ENCODE data around the gene NRIP1.
A peak's percentile ranks its signal among the peaks of the same experiment; 100 is the strongest.

Gene NRIP1, protein sequence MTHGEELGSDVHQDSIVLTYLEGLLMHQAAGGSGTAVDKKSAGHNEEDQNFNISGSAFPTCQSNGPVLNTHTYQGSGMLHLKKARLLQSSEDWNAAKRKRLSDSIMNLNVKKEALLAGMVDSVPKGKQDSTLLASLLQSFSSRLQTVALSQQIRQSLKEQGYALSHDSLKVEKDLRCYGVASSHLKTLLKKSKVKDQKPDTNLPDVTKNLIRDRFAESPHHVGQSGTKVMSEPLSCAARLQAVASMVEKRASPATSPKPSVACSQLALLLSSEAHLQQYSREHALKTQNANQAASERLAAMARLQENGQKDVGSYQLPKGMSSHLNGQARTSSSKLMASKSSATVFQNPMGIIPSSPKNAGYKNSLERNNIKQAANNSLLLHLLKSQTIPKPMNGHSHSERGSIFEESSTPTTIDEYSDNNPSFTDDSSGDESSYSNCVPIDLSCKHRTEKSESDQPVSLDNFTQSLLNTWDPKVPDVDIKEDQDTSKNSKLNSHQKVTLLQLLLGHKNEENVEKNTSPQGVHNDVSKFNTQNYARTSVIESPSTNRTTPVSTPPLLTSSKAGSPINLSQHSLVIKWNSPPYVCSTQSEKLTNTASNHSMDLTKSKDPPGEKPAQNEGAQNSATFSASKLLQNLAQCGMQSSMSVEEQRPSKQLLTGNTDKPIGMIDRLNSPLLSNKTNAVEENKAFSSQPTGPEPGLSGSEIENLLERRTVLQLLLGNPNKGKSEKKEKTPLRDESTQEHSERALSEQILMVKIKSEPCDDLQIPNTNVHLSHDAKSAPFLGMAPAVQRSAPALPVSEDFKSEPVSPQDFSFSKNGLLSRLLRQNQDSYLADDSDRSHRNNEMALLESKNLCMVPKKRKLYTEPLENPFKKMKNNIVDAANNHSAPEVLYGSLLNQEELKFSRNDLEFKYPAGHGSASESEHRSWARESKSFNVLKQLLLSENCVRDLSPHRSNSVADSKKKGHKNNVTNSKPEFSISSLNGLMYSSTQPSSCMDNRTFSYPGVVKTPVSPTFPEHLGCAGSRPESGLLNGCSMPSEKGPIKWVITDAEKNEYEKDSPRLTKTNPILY (N-terminal part only)

GRCh38 chr21:15064576-15065391 is at the start of gene NRIP1:
NRIP1 (minus strand) TSS chr21:15065000; CDS start chr21:14968192, 96,808 bp downstream.
- peak; percentile 47 for DNase-seq

- DNase-seq, result no peak
Measured at GRCh38 chr21:15112858-15113257, 48.1 kb upstream of the NRIP1 start.

DNA sequence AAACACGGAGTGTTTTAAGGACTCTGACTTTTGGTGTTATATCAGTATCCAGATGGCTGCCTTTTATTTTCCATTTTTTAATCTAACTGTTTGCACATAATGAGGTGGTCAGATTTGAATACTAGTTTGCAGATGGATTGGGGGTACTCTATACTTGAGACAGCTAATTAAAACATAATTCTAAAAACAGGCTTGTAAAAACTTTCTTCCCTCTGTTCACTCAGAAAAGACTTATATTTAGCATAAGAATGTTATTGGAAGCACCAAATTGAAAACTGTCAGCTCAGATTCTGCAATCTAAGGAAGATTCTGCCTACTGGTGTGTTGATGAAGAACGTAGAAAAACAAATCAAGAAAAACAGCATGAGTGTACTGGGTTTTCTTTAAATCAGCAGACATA is 44.0 kb upstream of the NRIP1 start:
- DNase-seq, result no peak

GRCh38 chr21:15104470-15104869 is 39.7 kb upstream of the NRIP1 start:
- DNase-seq, result no peak

DNA sequence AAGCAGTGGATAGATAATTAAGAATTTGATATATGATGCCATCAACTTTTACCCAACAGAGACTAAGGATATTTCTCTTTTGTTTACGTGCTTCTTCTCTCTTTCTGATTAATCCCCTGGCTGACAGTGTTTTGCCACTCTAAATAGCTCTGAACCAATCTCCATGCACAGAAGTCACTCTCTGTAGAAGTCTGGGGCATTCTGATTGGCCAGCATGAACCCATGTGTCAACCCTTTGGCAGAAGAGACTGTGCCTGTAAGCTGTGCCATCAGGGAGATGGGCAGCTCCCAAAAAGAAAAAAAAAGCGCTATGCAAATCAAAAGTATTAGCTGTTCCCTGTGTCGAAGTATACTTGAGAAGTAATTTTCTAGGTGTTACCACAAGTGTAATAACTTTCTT is 34.1 kb upstream of the NRIP1 start:
- DNase-seq, result no peak

- no peak for DNase-seq
Measured at GRCh38 chr21:15098181-15098580, 33.4 kb upstream of the NRIP1 start.

- DNase-seq, result no peak
Measured at GRCh38 chr21:15097580-15097979, 32.8 kb upstream of the NRIP1 start.

GRCh38 chr21:15096146-15096545 is 31.3 kb upstream of the NRIP1 start:
- DNase-seq, result no peak

GRCh38 chr21:15095326-15095725 is 30.5 kb upstream of the NRIP1 start:
- DNase-seq, result no peak

GRCh38 chr21:15094706-15095105 is 29.9 kb upstream of the NRIP1 start:
- DNase-seq, result no peak

DNA sequence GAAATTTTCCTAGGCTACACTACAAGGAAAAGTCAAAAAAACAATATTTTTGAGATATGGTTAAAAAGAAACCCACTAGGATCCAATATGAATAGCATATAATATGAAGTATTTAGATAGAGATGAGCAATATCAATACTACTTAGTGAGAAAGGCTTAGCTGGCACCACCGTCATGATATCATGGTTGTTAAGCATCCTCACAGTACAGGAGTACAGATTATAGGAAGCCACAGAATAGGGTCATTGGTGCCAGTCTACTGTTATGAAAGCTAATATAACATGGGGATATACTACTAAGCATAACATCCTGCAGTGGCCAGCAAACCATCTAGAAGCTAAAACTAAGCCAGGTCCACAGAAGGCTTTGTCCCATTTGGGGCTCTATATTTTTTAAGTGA is 28.4 kb upstream of the NRIP1 start:
- DNase-seq, result no peak

DNA sequence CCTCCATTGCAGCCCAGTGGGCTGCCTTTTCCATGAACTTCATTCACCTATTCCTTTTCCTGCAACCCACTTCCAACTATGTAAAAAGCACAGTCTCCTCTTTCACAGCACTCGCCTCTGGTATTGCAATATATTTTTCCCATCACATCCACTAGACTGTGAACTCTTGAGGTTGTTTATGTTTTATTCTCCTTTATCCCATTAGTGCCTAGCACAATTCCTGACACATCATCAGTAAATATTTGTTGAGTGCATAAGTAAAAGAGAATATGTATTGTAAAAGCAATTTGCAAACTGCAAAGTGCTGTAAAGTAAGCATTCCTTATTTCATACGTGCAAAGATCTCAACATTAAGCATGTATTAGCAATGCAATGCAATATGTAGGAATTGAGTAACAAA is 27.9 kb upstream of the NRIP1 start:
- DNase-seq, result no peak

- no peak for DNase-seq
Measured at GRCh38 chr21:15090390-15090789, 25.6 kb upstream of the NRIP1 start.

DNA sequence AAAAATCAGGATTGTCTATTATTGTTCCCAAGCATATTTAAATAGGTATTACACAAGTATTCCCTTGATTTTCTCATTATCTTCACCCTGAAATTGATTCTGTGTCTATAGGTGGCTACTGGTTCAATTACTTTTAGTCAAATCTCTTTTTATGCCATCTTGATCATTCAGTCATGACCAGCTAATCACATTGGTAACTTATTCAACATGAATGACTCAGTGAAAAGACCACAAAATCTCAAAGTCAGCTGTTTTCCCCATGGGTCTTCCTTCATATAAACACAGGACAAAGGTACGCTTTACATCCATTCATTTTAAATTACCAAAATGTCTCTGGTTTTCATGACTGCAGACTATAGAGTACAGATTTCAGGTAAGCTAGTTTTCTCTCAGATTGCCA is 23.7 kb upstream of the NRIP1 start:
- DNase-seq, result no peak

GRCh38 chr21:15084668-15085067 is 19.9 kb upstream of the NRIP1 start:
- no peak for DNase-seq

- DNase-seq, result no peak
Measured at GRCh38 chr21:15080526-15080925, 15.7 kb upstream of the NRIP1 start.

GRCh38 chr21:15079269-15079668 is 14.5 kb upstream of the NRIP1 start:
- no peak for DNase-seq

GRCh38 chr21:15078180-15078579 is 13.4 kb upstream of the NRIP1 start:
- no peak for DNase-seq

DNA sequence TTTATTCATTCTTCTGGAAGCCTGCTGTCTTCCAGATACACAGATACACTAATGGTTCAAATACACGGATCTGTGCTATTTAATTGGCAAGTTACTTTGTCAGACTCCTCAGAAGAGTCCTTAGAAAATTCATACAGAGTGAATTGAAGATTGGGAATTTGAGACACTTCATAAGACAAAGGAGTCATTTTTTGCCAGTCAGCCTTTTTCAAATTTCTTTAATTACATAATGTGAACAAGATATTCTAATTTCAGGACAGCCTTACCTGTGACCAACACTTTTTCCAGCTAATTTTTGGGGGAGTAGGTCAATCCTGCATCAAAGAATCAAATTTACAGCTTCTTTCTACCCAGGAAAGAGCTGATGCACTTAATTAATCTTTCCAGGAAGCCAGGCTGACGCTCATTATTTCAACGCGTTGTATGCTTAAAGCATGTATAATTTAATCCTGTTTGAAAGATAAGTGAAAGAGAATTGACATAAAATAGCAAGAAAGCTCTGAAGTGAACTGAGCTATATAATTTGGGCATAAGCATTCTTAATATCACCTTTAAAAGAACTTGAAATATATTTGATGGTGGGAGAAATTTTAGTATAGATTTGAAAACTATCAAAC is 12.8 kb upstream of the NRIP1 start:
- no peak for DNase-seq

GRCh38 chr21:15076730-15077129 is 11.9 kb upstream of the NRIP1 start:
- no peak for DNase-seq

GRCh38 chr21:15071009-15071408 is 6.2 kb upstream of the NRIP1 start:
- DNase-seq, result no peak

- DNase-seq, result no peak
Measured at GRCh38 chr21:15066123-15066575, 1.3 kb upstream of the NRIP1 start.
